Gastrocnemius medialis (tissue), 4 donors: ENCODE measurements around the gene IL1RL1. TPM values are rescaled to one million over a fixed set of nuclear protein-coding genes. Genes with fewer than 3 reads are reported as not detected.

Experiments
- ATAC-seq, 2 donors: fragments of 150-250 bp; one replicate each; pipeline ENCODE4 v1.9.1; 2016
- DNase-seq, 2 donors: peaks; one replicate each; pipeline ENCODE4 v3.0.0-alpha.2; 2019
- H3K27ac ChIP-seq, 4 donors: fragments of 200-600 bp; sonication (generic); 1 replicate in 1 of 4; 2 replicates in 3 of 4; pipeline ENCODE4 v1.5.1; 2016 to 2018; ENCODE audit warnings: mild to moderate bottlenecking in 2 of 4, moderate library complexity in 1 of 4
- H3K27me3 ChIP-seq, 3 donors: fragments of 200-600 bp; sonication (generic) in 2 of 3; 1 replicate in 1 of 3; 2 replicates in 2 of 3; pipeline versions ENCODE4 v1.5.1 to v1.6.0; 2016 to 2019; ENCODE audit warnings: mild to moderate bottlenecking in 1 of 3, moderate library complexity in 1 of 3
- H3K36me3 ChIP-seq, 2 donors: fragments of 200-600 bp; sonication (generic) in 1 of 2; one replicate each; pipeline ENCODE4 v1.5.1; 2017 to 2018
- H3K4me1 ChIP-seq, 2 donors: fragments of 200-600 bp; sonication (generic) in 1 of 2; one replicate each; pipeline ENCODE4 v1.5.1; 2016 to 2017; ENCODE audit warnings: mild to moderate bottlenecking in 2 of 2
- H3K4me3 ChIP-seq, 4 donors: fragments of 200-600 bp; sonication (generic) in 3 of 4; 1 replicate in 1 of 4; 2 replicates in 3 of 4; pipeline ENCODE4 v1.5.1; 2016 to 2019; ENCODE audit warnings: mild to moderate bottlenecking in 2 of 4
- H3K9me3 ChIP-seq, 3 donors: fragments of 200-600 bp; sonication (generic) in 2 of 3; 1 replicate in 1 of 3; 2 replicates in 2 of 3; pipeline ENCODE4 v1.5.1; 2016 to 2019
- POLR2A ChIP-seq, 2 donors: fragments of 450-650 bp; IDR thresholded peaks; one replicate each; pipeline ENCODE4 v1.6.1; 2017; ENCODE audit warnings: antibody characterized with exemption in 2 of 2, mild to moderate bottlenecking in 2 of 2, moderate library complexity in 2 of 2
- in situ Hi-C, 4 donors: fragments of 200-750 bp; cut with MboI; loops; one replicate each; pipeline versions ENCODE4 v1.15.0 to v1.8.0; 2017; ENCODE audit warnings: low sequenced_read_pairs in 4 of 4
- intact Hi-C: fragments of 100-400 bp; cut with DNase I; formaldehyde crosslinking; loops from one replicate; pipeline ENCODE4 v1.15.1; 2023; ENCODE audit warnings: low total_unique reads
- total RNA-seq, 4 donors: library from RNA; depleted of rRNA; stranded (reverse); fragments of >200 nt; gene quantifications; one replicate each; pipeline versions ENCODE4 v1.1.0 to v1.2.3, GENCODE V29; 2016
- TF ChIP-seq, protein P1 (sequence below), 5 experiments: fragments of 450-650 bp in 3 of 5; fragments of 200-600 bp in 2 of 5; sonication (generic) in 2 of 5; IDR thresholded peaks in 4 of 5; conservative IDR thresholded peaks in 1 of 5; 1 replicate in 4 of 5; 2 replicates in 1 of 5; pipeline ENCODE4 v1.5.1; 2016 to 2019; ENCODE audit warnings: antibody characterized with exemption in 5 of 5, mild to moderate bottlenecking in 3 of 5, moderate library complexity in 3 of 5

Gene IL1RL1
- total RNA-seq, 4 donors from 2014 or later = 0.82 to 6.8 (median 2.7) TPM

DNA sequence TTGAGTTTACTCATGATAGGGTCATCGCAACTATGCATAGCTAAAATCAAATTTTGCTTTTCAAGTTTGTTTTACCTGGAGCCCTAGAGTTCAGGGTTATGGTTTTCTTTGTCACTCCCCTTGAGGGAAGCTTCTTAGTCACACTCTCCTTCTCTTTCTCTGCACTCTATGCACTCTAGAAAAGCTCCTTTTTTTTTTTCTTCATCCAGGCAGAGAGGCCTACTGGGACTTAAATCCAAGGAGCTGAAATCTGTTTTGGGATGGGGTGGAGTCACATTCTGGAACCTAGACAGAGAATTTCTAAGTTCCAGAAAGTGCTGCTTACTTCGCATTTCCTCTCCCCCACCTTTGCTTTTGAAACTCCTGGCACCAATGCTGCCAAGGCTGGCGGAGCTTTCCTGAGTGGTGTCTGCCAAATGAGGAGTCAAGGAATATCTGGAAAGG is 25.2 kb downstream of the IL1RL1 start:
- ATAC-seq = peak; percentile 39 to 49
- H3K27ac ChIP-seq = peak overlapping the region in 3 of 4 donors; percentile 26 to 60 (median 38)
- intact Hi-C loops = no loop called here
- H3K27me3 ChIP-seq = no peaks in the 10 kb centered on the region
- no peaks in the 10 kb centered on the region for H3K36me3 ChIP-seq
- no peaks in the 10 kb centered on the region for H3K9me3 ChIP-seq
- DNase-seq = peak in 1 of 2 donors; percentile 19
- TF ChIP-seq, protein P1, sequence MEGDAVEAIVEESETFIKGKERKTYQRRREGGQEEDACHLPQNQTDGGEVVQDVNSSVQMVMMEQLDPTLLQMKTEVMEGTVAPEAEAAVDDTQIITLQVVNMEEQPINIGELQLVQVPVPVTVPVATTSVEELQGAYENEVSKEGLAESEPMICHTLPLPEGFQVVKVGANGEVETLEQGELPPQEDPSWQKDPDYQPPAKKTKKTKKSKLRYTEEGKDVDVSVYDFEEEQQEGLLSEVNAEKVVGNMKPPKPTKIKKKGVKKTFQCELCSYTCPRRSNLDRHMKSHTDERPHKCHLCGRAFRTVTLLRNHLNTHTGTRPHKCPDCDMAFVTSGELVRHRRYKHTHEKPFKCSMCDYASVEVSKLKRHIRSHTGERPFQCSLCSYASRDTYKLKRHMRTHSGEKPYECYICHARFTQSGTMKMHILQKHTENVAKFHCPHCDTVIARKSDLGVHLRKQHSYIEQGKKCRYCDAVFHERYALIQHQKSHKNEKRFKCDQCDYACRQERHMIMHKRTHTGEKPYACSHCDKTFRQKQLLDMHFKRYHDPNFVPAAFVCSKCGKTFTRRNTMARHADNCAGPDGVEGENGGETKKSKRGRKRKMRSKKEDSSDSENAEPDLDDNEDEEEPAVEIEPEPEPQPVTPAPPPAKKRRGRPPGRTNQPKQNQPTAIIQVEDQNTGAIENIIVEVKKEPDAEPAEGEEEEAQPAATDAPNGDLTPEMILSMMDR (IDR thresholded peaks at IDR 0.05 in 4 of 5, conservative IDR thresholded peaks at IDR 0.05 in 1 of 5) = no peak
- TF ChIP-seq POLR2A (IDR thresholded peaks at IDR 0.05) = no peak
- H3K4me1 ChIP-seq = peaks cover 0 to 8% of the 10 kb centered on the region in 2 donors
- peak overlapping the region in 3 of 4 donors; percentile 12 to 19 (median 18) for H3K4me3 ChIP-seq
- in situ Hi-C loops = no loop called here

DNA sequence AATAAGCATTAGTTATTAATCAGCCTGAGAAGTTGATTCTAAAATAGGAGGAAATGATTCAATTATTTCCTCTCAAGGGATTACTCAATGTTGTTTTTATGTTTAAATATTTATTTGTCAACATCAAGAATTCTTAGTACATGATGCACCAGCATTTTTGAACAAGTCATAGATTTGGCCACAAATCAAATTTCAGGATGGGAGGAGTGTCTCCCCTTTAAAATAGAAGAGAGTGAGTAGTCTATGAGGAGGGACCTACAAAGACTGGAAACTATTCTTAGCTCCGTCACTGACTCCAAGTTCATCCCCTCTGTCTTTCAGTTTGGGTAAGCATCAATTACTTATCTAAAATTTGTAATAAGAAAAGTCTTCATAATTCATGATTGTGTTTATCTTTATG is 25.6 kb downstream of the IL1RL1 start:
- intact Hi-C loops (no loop called here), in situ Hi-C loops (no loop called here)
- Histone ChIP-seq H3K27me3 (no peaks in the 10 kb centered on the region), H3K4me1 (peaks cover 0 to 8% of the 10 kb centered on the region in 2 donors), H3K9me3 (no peaks in the 10 kb centered on the region), H3K36me3 (no peaks in the 10 kb centered on the region), H3K27ac (peak overlapping the region in 3 of 4 donors; percentile 26 to 60 (median 38)), H3K4me3 (peak overlapping the region in 3 of 4 donors; percentile 12 to 19 (median 18))
- ATAC-seq (peak in 1 of 2 donors; percentile 30), DNase-seq (no peak)
- TF ChIP-seq POLR2A (IDR thresholded peaks at IDR 0.05) = no peak
- TF ChIP-seq, protein P1 (IDR thresholded peaks at IDR 0.05 in 4 of 5, conservative IDR thresholded peaks at IDR 0.05 in 1 of 5) = no peak

DNA sequence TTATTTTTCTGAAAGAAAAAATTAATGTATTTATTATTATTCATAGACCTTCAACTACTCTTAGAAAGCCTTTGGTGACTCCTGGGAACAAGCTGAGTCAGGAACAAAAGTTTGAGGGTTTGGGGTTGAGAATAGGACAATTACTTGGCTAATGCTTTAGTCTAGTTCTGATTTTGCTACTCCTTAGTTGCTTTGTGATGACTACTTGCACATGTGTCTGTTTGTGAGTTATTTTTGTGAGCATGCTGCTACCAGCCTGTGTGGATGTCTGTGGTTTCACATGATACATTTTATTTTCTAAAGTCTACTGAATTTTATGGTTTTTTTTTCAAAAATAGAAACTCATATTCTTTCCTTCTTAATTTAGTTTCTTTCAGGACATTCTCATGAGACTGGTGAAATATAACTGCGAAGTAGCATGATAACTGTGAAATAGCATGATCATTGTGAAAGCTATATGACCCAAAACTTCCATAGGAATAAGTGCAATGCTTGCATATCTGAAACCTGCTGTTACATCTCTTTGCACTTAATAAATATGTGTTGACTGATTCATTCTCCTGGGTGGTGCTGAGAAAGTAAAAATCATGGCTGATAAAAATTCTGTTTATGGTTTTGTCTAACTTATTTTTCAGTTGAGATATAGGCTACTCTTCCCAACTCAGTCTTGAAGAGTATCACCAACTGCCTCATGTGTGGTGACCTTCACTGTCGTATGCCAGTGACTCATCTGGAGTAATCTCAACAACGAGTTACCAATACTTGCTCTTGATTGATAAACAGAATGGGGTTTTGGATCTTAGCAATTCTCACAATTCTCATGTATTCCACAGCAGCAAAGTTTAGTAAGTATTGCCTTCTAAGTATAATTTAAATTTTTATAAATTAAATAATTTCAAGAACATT is 26.4 kb downstream of the IL1RL1 start:
- Histone ChIP-seq H3K9me3 (no peaks in the 10 kb centered on the region), H3K27ac (peak overlapping the region in 1 of 4 donors; percentile 60), H3K27me3 (no peaks in the 10 kb centered on the region), H3K4me1 (peaks cover 0 to 8% of the 10 kb centered on the region in 2 donors), H3K4me3 (no peak overlapping the region), H3K36me3 (no peaks in the 10 kb centered on the region)
- ATAC-seq = no peak
- DNase-seq = no peak
- no peak for TF ChIP-seq POLR2A (IDR thresholded peaks at IDR 0.05)
- TF ChIP-seq, protein P1 (IDR thresholded peaks at IDR 0.05 in 4 of 5, conservative IDR thresholded peaks at IDR 0.05 in 1 of 5) = no peak
- in situ Hi-C loops (no loop called here), intact Hi-C loops (no loop called here)

DNA sequence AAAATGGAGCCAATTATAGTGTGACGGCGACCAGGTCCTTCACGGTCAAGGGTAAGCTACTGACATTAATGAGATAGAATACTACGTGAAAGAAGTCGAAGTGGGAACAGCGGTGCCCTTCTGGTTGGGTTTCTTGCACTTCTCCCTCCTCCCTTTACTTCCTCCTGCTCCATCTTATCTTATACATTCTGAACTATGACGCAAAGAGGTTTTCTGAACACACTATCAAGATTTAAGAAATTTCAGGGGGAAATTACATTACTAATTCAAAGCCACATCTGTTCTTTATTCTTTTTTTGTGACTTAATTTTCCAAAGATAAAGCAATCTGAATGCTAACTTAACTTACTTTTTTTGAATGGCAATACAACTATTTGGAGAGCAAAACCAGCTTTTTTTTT is 29.4 kb downstream of the IL1RL1 start:
- Histone ChIP-seq H3K27me3 (no peaks in the 10 kb centered on the region), H3K4me1 (peaks cover 0 to 8% of the 10 kb centered on the region in 2 donors), H3K9me3 (no peaks in the 10 kb centered on the region), H3K4me3 (no peak overlapping the region), H3K36me3 (no peaks in the 10 kb centered on the region), H3K27ac (no peak overlapping the region)
- ATAC-seq (no peak), DNase-seq (no peak)
- in situ Hi-C loops (no loop called here), intact Hi-C loops (no loop called here)
- TF ChIP-seq POLR2A (IDR thresholded peaks at IDR 0.05) = no peak
- TF ChIP-seq, protein P1 (IDR thresholded peaks at IDR 0.05 in 4 of 5, conservative IDR thresholded peaks at IDR 0.05 in 1 of 5) = no peak
